KMS-11 (cell line): ENCODE results near the gene ABHD8.

Experiments used
- H2AFZ ChIP-seq: fragments of 200-600 bp; sonication (generic); 2 replicates; pipeline ENCODE4 v1.6.1; 2016; ENCODE audit warnings: antibody characterized with exemption, mixed run types, low read depth
- H3K27ac ChIP-seq: fragments of 200-600 bp; sonication (generic); 2 replicates; pipeline ENCODE4 v1.6.1; 2016; ENCODE audit warnings: mild to moderate bottlenecking, mixed run types
- H3K27me3 ChIP-seq: fragments of 200-600 bp; sonication (generic); 2 replicates; pipeline ENCODE4 v1.6.1; 2017; ENCODE audit warnings: mild to moderate bottlenecking, low read depth, mixed run types, moderate library complexity; ENCODE audit not compliant: insufficient read depth
- H3K36me3 ChIP-seq: fragments of 200-600 bp; sonication (generic); 2 replicates; pipeline ENCODE4 v1.6.1; 2017; ENCODE audit warnings: mild to moderate bottlenecking, mixed run types; ENCODE audit not compliant: insufficient read depth
- H3K4me1 ChIP-seq: fragments of 200-600 bp; sonication (generic); 2 replicates; pipeline ENCODE4 v1.6.1; 2016; ENCODE audit warnings: mild to moderate bottlenecking, low read depth, mixed run types; ENCODE audit not compliant: poor library complexity, severe bottlenecking
- H3K4me2 ChIP-seq: fragments of 200-600 bp; sonication (generic); 2 replicates; pipeline ENCODE4 v1.7.0; 2016; ENCODE audit warnings: mild to moderate bottlenecking, mixed run types
- H3K4me3 ChIP-seq: fragments of 200-600 bp; sonication (generic); IDR thresholded peaks from 2 replicates; pipeline ENCODE4 v1.6.1; 2017; ENCODE audit warnings: low read depth, low read length, mixed read lengths; ENCODE audit not compliant: insufficient read depth
- H3K79me2 ChIP-seq: fragments of 200-600 bp; sonication (generic); 2 replicates; pipeline ENCODE4 v1.6.1; 2016; ENCODE audit warnings: low read depth, mixed run types; ENCODE audit not compliant: insufficient read depth
- H3K9ac ChIP-seq: fragments of 200-600 bp; sonication (generic); 2 replicates; pipeline ENCODE4 v1.6.1; 2016; ENCODE audit warnings: mild to moderate bottlenecking, mixed run types
- H4K20me1 ChIP-seq: fragments of 200-600 bp; sonication (generic); 2 replicates; pipeline ENCODE4 v1.6.1; 2016; ENCODE audit warnings: mild to moderate bottlenecking, mixed run types; ENCODE audit not compliant: insufficient read depth
- CTCF ChIP-seq: fragments of 200-600 bp; sonication (generic); conservative IDR thresholded peaks from 2 replicates; pipeline ENCODE4 v1.6.1; 2017; ENCODE audit warnings: low read depth, mild to moderate bottlenecking, antibody characterized with exemption, low read length, moderate library complexity, mixed read lengths

ABHD8 gene

GRCh38 chr19:17341386-17341785 lies 38.2 kb upstream of the ABHD8 start:
- Histone ChIP-seq H3K27me3 (no peaks in the 10 kb centered on the region), H2AFZ (no peak overlapping the region), H3K27ac (no peak overlapping the region), H3K36me3 (no peaks in the 10 kb centered on the region), H3K4me1 (peaks cover 4% of the 10 kb centered on the region), H3K9ac (no peak overlapping the region), H3K79me2 (no peaks in the 10 kb centered on the region), H4K20me1 (no peaks in the 10 kb centered on the region), H3K4me2 (no peak overlapping the region), H3K4me3 (no peak overlapping the region)
- TF ChIP-seq CTCF, result no peak

GRCh38 chr19:17340871-17341357 lies 37.7 kb upstream of the ABHD8 start:
- Histone ChIP-seq H2AFZ (no peak overlapping the region), H3K79me2 (no peaks in the 10 kb centered on the region), H3K4me2 (no peak overlapping the region), H3K36me3 (no peaks in the 10 kb centered on the region), H3K4me1 (peaks cover 3% of the 10 kb centered on the region), H3K27ac (no peak overlapping the region), H4K20me1 (no peaks in the 10 kb centered on the region), H3K27me3 (no peaks in the 10 kb centered on the region), H3K9ac (no peak overlapping the region), H3K4me3 (no peak overlapping the region)
- TF ChIP-seq CTCF, result no peak

GRCh38 chr19:17340302-17340870 lies 37.2 kb upstream of the ABHD8 start:
- no peak for TF ChIP-seq CTCF

GRCh38 chr19:17339088-17339741 lies 36.0 kb upstream of the ABHD8 start:
- Histone ChIP-seq H3K27me3 (no peaks in the 10 kb centered on the region), H3K27ac (no peak overlapping the region), H3K4me1 (peaks cover 14% of the 10 kb centered on the region), H4K20me1 (no peaks in the 10 kb centered on the region), H3K79me2 (no peaks in the 10 kb centered on the region), H3K4me2 (no peak overlapping the region; the same call in 1 of the 2 replicates), H2AFZ (no peak overlapping the region), H3K9ac (no peak overlapping the region), H3K4me3 (no peak overlapping the region), H3K36me3 (no peaks in the 10 kb centered on the region)
- TF ChIP-seq CTCF, result no peak

More at GRCh38 chr19:17340302-17340870, 37.2 kb upstream of the ABHD8 start:
- Histone ChIP-seq H3K36me3 (no peaks in the 10 kb centered on the region), H2AFZ (no peak overlapping the region), H3K4me1 (peaks cover 9% of the 10 kb centered on the region), H3K4me2 (no peak overlapping the region), H3K27me3 (no peaks in the 10 kb centered on the region), H4K20me1 (no peaks in the 10 kb centered on the region), H3K9ac (no peak overlapping the region), H3K4me3 (no peak overlapping the region), H3K79me2 (no peaks in the 10 kb centered on the region), H3K27ac (no peak overlapping the region)
